Astrocyte of the spinal cord (primary cell): ENCODE measurements around the gene KDSR.
A peak's percentile ranks its signal among the peaks of the same experiment; 100 is the strongest.

ENCODE experiments used
- DNase-seq: peaks from one replicate; pipeline ENCODE4 v3.0.0; 2011; ENCODE audit warnings: low read depth, low spot score
- H3K4me3 ChIP-seq: 2 replicates; pipeline ENCODE4 v1.5.1; 2011; ENCODE audit warnings: low read depth, mild to moderate bottlenecking, low read length, moderate library complexity
- in situ Hi-C: cut with HindIII; loops from 2 replicates; pipeline ENCODE4 v1.10.0; 2017; ENCODE audit warnings: low sequenced_read_pairs
- TF ChIP-seq, protein P1 (sequence below): IDR thresholded peaks from 2 replicates; pipeline ENCODE4 v1.5.1; 2012; ENCODE audit warnings: low read depth, mild to moderate bottlenecking, low read length, inconsistent platforms

The KDSR gene

DNA sequence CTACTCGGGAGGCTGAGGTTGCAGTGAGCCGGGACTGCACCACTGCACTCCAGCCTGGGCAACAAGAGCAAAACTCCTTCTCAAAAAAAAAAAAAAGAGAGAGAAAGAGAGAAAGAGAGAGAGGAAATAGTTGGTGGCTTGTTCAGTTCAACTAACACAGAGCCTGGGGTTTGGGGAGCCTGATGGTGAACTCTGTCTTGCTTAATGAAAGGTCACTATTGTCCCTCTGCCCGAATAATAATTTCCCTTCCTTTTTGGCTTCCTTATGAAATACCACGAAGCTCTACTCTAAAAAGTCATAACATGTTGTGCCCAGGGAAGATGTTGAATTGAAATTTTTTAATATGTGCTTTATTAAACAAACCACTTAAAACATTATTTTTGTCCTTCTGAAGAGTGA lies 64.8 kb downstream of the KDSR start:
- in situ Hi-C loops = no loop called here
- DNase-seq = no peak
- H3K4me3 ChIP-seq = no peak overlapping the region
- TF ChIP-seq, protein P1, sequence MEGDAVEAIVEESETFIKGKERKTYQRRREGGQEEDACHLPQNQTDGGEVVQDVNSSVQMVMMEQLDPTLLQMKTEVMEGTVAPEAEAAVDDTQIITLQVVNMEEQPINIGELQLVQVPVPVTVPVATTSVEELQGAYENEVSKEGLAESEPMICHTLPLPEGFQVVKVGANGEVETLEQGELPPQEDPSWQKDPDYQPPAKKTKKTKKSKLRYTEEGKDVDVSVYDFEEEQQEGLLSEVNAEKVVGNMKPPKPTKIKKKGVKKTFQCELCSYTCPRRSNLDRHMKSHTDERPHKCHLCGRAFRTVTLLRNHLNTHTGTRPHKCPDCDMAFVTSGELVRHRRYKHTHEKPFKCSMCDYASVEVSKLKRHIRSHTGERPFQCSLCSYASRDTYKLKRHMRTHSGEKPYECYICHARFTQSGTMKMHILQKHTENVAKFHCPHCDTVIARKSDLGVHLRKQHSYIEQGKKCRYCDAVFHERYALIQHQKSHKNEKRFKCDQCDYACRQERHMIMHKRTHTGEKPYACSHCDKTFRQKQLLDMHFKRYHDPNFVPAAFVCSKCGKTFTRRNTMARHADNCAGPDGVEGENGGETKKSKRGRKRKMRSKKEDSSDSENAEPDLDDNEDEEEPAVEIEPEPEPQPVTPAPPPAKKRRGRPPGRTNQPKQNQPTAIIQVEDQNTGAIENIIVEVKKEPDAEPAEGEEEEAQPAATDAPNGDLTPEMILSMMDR = no peak

DNA sequence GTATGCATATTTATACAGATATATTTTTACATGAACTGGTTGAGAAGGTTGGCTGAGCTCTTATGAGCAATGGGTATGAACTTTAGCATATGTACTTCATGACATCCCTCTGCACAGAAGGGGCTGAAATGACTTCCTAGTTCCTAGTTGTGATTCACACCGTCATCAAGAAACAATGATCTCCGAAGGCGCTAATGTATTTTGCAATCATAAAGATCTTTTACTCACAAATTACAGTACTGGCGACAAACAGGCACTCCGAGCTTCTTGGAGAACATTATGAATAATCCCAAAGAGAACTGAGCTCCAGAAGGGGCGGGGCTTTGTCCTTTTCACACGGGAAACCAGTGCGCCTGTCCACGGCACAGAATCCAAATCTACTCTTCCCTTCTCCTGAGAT lies 65.6 kb downstream of the KDSR start:
- TF ChIP-seq, protein P1 = no peak
- in situ Hi-C loops = no loop called here
- DNase-seq = no peak
- H3K4me3 ChIP-seq = no peak overlapping the region

DNA sequence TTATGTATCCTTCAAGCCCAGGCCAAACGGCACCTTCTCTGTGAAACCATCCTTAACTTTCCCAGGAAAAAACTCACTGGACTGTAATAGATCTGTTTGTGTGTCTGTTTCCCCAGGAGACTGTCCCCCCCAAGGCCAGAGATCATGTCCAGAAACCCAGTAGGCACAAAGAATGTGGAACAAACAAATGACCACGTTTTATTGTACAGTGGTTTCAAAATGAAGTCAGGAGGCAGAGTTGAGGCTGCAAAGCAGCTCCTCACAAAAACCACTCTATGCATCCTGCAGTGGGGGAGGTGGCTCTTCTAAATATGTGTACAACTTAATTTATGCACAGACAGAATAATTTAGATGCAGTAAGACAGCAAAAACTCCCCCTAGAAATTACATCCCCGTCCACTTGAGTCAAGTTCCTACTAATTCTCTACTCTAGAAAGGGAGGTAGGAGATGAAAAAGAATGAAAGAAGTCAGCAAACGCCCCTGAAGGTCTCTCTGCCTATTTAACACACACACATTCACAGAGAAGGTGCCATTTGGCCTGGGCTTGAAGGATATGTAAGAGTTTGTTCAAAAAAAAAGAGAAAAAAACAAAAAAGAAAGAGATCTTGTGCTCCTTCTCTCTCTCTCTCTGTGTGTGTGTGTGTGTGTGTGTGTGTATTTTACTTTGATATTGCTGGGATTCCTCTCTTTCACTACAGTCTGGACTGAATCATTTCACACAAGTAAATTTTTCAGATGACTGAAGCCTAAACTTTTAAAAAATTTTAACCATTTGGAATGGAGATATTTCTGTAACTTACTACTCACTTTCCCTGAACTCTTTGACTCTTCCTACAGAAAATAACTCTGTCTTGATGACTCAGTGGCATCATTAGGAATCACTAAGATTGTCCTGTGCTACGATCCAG lies 66.9 kb downstream of the KDSR start:
- peak; percentile 58 for DNase-seq
- H3K4me3 ChIP-seq = no peak overlapping the region
- in situ Hi-C loops = no loop called here
- TF ChIP-seq, protein P1 = no peak

DNA sequence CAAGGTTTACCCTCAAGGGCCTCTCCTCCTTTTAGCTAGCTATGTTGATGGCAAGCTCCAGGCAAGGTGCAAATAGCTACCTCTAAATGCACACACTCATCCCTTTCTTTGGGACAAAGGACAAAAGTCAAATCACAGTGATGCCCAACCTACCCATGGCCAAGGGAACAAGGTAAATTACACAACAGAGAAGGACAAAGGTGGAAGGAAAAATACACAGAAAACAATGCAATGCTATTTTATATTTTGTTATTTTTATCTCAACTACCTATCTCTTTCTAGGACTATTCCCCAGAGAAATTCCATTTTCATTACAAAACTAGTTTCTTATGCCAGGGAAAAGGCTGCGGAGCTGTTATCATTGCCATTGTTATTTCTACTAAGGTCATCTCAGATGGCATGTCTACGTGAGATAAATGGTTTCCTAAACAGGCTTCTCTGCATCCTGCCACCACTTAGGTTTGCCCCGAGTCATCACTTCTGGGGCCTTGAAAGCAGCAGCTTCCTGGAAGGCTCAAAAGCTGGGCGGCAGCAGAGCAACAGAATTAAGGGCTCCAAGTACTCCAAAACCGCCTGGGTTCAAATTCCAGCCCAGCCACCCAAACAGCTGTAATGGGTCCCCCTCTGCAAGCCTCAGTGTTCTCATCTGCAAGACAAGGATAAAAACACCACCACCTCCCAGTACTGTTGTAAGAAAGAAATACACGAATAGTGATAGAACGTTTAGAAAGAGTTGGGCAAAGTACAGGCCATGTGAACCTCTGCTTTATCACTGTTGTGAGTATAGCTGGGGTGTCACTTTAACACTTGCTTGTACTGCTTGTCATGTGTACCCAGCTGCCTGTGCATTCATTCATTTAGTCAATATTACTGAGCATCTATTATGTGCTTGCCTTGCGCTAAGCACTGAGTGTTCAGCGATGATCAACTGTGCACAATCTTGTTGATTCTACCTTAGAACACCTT lies 68.3 kb downstream of the KDSR start:
- TF ChIP-seq, protein P1 = no peak
- no peak overlapping the region for H3K4me3 ChIP-seq
- DNase-seq = no peak

DNA sequence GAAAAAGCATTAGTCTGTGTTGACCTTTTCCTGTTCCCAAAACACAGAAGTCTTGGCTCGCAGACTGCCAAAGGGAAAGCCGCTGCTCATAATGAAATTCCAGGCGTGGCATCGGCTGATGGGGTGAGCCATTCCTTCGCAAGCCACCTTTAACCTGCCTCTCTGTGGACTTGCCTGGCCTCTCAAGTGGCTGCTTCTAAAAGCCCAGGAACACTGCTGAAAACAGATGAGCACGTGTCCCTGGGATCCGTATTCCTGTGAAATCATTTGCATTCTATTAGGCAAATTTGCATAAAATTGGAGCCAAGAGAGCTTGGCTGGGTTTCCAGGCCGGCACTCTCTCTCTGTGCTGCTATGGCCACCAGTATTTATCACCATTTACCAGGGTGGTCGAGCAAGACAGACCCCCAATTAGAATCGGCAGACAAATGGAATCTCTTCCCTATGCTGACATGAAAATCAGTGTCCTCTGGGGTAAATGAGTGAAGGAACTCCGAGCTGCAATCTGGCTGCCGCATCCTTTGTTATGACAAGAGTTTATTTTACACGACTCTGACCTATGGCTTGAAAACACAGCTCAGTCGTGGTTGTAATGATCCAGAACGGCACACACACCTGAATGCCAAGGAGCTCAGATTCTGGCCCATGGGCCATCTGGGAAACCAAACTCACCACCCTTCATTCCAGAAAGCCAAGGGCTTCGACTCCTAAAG lies 69.2 kb downstream of the KDSR start:
- TF ChIP-seq, protein P1 = no peak
- no peak overlapping the region for H3K4me3 ChIP-seq
- in situ Hi-C loops = no loop called here

More for the DNA sequence above, 68.3 kb downstream of the KDSR start:
- in situ Hi-C loops = no loop called here

DNA sequence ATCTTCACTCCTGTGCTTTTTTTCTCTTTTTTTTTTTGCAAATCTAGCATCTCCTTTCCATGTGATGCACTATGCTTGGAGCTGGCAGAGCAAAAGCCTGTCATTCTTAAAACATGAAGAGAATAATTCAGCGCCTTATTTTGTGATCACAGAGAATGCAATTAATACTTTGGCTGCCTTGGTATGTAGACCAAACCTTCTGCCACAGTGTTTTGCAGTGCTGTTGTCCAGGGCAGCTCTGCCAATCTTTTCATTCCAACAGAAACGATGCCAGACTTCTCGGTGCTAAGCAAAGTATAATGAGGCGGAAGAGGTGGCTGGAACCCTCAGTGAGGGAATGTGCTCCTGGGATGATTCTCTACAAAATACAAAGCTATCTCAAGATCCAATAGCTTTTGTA lies 73.1 kb downstream of the KDSR start:
- DNase-seq = no peak
- in situ Hi-C loops = no loop called here
- TF ChIP-seq, protein P1 = no peak
- no peak overlapping the region for H3K4me3 ChIP-seq

More for the DNA sequence above, 69.2 kb downstream of the KDSR start:
- no peak for DNase-seq
